ENCODE results near the gene ACSF3. TPM values are rescaled to one million over a fixed set of nuclear protein-coding genes. Genes with fewer than 3 reads are reported as not detected.
"Not testable (repeated sequence)": the region's sequence is repeated elsewhere in the genome, so short reads cannot be mapped to it uniquely, and the experiment has no call there.

Gene ACSF3
- total RNA-seq, 1 donor from 2014 or later, result 31.7 TPM

DNA sequence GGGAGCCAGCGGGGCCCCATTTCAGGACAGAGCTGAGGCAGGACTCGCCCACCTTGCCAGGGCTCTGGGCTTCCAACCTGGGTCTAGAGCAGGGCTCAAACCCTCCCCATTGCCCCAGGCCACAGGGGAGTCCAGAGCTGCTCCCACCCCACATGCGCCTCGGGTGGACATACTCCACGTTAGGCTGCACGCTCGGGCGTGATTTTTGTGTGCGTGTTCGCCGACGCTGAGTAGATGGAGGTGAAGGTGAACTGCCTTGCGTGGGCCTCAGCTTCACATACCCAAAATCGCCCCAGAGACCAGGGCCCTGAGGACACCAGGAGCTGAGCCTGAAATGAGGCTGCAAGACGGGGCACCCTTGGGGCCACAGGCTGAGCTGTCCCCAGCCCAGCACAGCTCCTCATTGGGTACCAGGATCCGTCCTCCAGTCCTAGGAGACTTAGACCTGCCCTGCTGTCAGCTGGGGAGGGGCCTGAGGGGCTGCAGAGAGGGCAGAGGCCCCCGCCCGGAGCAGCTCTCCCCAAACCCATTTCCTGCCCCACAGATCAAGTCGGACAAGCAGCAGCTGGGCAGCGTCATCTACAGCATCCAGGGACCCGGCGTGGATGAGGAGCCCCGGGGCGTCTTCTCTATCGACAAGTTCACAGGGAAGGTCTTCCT, 86.1 kb downstream of the ACSF3 start:
- Histone ChIP-seq H3K4me1 (no peaks in the 10 kb centered on the region), H3K4me3 (no peak overlapping the region), H3K9me3 (no peaks in the 10 kb centered on the region), H3K27ac (no peak overlapping the region), H3K27me3 (ENCODE audit: low read depth) (peaks cover 26% of the 10 kb centered on the region), H3K36me3 (no peaks in the 10 kb centered on the region)
- DNase-seq (no peak), ATAC-seq (no peak)
- intact Hi-C loops (cut with DNase I), result no loop called here
- TF ChIP-seq CTCF (IDR thresholded peaks at IDR 0.05), result no peak

GRCh38 chr16:89183463-89183862, 89.8 kb downstream of the ACSF3 start:
- Histone ChIP-seq H3K4me1 (no peaks in the 10 kb centered on the region), H3K27me3 (ENCODE audit: low read depth) (peaks cover 4% of the 10 kb centered on the region), H3K9me3 (no peaks in the 10 kb centered on the region), H3K27ac (no peak overlapping the region), H3K36me3 (no peaks in the 10 kb centered on the region), H3K4me3 (no peak overlapping the region)
- TF ChIP-seq CTCF (IDR thresholded peaks at IDR 0.05), result no peak
- ATAC-seq (no peak), DNase-seq (no peak)
- intact Hi-C loops (cut with DNase I), result no loop called here

DNA sequence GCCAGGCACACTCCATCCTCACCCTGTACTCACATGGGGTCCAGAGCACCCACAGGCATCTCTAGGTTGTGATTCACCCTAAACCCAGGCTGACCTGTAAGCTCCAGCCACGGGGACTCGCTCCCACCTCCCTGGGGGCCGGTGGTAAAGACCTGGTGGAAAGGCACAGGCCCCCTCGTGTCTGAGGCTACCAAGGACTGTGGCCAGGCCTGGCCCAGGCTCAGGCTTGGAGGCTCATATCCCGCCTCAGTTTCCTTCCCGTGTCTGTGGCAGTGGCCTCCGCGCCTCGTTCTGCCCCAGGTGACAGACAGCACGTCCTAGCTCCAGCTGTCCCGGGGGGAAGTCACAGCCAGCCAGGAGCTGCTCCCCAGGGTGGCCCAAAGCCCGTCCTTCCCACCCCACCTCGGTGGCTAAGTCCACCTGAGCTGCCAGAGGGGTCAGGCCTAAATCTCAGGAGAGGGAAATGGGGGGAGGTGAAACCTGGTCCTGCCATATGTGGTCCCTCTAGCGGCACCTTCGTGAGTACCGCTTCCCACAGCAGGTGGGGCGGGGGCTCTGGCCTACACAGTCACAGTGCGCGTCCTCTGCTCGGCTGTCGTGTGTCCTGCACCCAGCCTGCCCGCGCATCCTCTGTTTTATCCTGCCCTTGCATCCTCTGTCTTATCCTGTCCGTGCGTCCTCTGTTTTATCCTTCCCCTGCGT, 90.5 kb downstream of the ACSF3 start:
- Histone ChIP-seq H3K9me3 (no peaks in the 10 kb centered on the region), H3K27me3 (ENCODE audit: low read depth) (peaks cover 4% of the 10 kb centered on the region), H3K4me1 (no peaks in the 10 kb centered on the region), H3K36me3 (no peaks in the 10 kb centered on the region), H3K27ac (no peak overlapping the region), H3K4me3 (no peak overlapping the region)
- intact Hi-C loops (cut with DNase I), result no loop called here
- no peak for DNase-seq
- peak; percentile 6 to 14 for ATAC-seq
- no peak for TF ChIP-seq CTCF (IDR thresholded peaks at IDR 0.05)

DNA sequence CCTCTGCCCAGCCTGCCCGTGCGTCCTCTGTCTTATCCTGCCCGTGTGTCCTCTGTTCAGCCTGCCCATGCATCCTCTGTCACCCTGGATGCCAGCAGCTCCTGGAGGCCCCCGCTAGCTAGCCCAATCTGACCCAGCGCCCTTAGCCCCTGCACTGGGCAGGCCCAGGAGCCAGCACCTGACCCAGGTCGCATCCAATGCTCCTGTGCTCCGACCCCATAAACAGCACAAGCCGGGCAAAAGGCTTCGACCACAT, 91.0 kb downstream of the ACSF3 start:
- ATAC-seq (peak in 1 of 2 donors; percentile 5), DNase-seq (no peak)
- Histone ChIP-seq H3K36me3 (no peaks in the 10 kb centered on the region), H3K27me3 (ENCODE audit: low read depth) (peaks cover 4% of the 10 kb centered on the region), H3K4me3 (no peak overlapping the region), H3K9me3 (no peaks in the 10 kb centered on the region), H3K27ac (no peak overlapping the region), H3K4me1 (no peaks in the 10 kb centered on the region)
- TF ChIP-seq CTCF (IDR thresholded peaks at IDR 0.05), result no peak
- intact Hi-C loops (cut with DNase I), result no loop called here

DNA sequence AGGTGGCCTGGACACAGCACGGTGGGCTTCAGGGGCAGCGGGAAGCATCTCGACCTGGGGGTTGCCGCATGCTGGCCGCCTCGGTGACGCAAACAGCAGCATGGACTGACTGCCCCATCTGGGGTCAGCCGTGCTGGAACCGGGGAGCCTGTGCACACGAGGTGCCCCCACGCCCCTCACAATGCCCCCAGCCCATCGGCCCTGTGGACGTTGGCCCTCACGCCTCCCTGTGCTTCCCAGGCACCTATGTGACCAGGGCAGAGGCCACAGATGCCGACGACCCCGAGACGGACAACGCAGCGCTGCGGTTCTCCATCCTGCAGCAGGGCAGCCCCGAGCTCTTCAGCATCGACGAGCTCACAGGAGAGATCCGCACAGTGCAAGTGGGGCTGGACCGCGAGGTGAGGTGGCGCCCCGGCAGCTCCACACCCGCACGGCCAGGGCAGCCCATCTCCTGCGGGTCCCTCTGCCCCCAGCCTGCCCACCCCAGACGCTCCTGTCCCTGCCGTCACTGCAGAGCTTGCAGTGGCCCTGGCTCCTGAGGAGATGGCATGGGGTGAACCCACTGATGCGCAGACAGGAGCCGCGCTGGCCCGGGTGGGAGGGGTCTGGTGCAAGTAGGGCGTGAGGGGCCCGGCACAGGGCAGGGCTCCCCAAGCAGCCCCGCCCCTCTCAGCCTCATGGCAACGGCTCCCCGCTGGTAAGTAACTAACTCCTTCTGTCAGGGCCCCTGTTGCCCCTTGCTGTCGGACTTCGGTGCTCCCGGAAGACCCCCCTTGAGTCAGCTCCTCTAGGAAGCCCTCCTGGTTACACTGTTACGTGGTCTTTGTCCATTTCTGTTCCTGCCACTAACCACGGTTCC, 91.5 kb downstream of the ACSF3 start:
- peak in 1 of 2 donors; percentile 6 for ATAC-seq
- peaks cover 4% of the 10 kb centered on the region for H3K27me3 ChIP-seq (ENCODE audit: low read depth)

DNA sequence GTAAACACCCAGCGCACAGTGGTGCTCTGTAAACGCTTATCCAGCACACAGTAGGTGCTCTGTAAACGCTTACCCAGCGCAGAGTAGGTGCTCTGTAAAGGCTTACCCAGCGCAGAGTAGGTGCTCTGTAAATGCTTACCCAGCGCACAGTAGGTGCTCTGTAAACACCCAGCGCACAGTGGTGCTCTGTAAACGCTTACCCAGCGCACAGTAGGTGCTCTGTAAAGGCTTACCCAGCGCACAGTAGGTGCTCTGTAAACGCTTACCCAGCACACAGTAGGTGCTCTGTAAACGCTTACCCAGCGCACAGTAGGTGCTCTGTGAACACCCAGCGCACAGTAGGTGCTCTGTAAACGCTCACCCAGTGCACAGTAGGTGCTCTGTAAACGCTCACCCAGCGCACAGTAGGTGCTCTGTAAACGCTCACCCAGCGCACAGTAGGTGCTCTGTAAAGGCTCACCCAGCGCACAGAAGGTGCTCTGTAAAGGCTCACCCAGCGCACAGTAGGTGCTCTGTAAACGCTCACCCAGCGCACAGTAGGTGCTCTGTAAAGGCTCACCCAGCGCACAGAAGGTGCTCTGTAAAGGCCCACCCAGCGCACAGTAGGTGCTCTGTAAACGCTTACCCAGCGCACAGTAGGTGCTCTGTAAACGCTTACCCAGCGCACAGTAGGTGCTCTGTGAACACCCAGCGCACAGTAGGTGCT, 92.4 kb downstream of the ACSF3 start:
- ATAC-seq; H3K4me3 ChIP-seq; H3K36me3 ChIP-seq; H3K4me1 ChIP-seq; intact Hi-C loops (cut with DNase I); H3K27ac ChIP-seq; DNase-seq; H3K9me3 ChIP-seq; H3K27me3 ChIP-seq (ENCODE audit: low read depth): not testable (repeated sequence)

More for the DNA sequence above, 91.5 kb downstream of the ACSF3 start:
- Histone ChIP-seq H3K4me3 (no peak overlapping the region), H3K27ac (no peak overlapping the region), H3K4me1 (no peaks in the 10 kb centered on the region), H3K9me3 (no peaks in the 10 kb centered on the region), H3K36me3 (no peaks in the 10 kb centered on the region)
- no peak for TF ChIP-seq CTCF (IDR thresholded peaks at IDR 0.05)
- DNase-seq, result no peak
- intact Hi-C loops (cut with DNase I), result no loop called here

- ATAC-seq; H3K9me3 ChIP-seq; H3K4me1 ChIP-seq; H3K4me3 ChIP-seq; DNase-seq; H3K27ac ChIP-seq; H3K27me3 ChIP-seq (ENCODE audit: low read depth); intact Hi-C loops (cut with DNase I); H3K36me3 ChIP-seq: not testable (repeated sequence)
Measured at GRCh38 chr16:89186593-89187031, 93.0 kb downstream of the ACSF3 start.
